Ascending aorta (tissue), 2 donors: ENCODE data around the gene SNAI3. TPM values are rescaled to one million over a fixed set of nuclear protein-coding genes. Genes with fewer than 3 reads are reported as not detected.

Source experiments
- DNase-seq, 2 donors: peaks; one replicate each; pipeline ENCODE4 v3.0.0-alpha.2; 2019; ENCODE audit warnings: low spot score in 2 of 2
- H3K27ac ChIP-seq, 2 donors: fragments of 200-600 bp; sonication (generic); one replicate each; pipeline ENCODE4 v1.5.1; 2016 to 2017; ENCODE audit warnings: mild to moderate bottlenecking in 1 of 2
- H3K27me3 ChIP-seq: fragments of 200-600 bp; sonication (generic); one replicate; pipeline ENCODE4 v1.5.1; 2017
- H3K36me3 ChIP-seq, 2 donors: fragments of 200-600 bp; sonication (generic); one replicate each; pipeline ENCODE4 v1.5.1; 2016
- H3K4me1 ChIP-seq, 2 donors: fragments of 200-600 bp; sonication (generic); one replicate each; pipeline ENCODE4 v1.5.1; 2016 to 2017; ENCODE audit warnings: mild to moderate bottlenecking in 1 of 2
- H3K4me3 ChIP-seq, 2 donors: fragments of 200-600 bp; sonication (generic); one replicate each; pipeline ENCODE4 v1.5.1; 2016 to 2017; ENCODE audit warnings: mild to moderate bottlenecking in 1 of 2
- H3K9me3 ChIP-seq, 2 donors: fragments of 200-600 bp; sonication (generic); one replicate each; pipeline ENCODE4 v1.5.1; 2016
- CTCF ChIP-seq, 3 experiments: fragments of 200-600 bp in 2 of 3; fragments of 450-650 bp in 1 of 3; sonication (generic) in 2 of 3; IDR thresholded peaks; one replicate each; pipeline ENCODE4 v1.5.1; 2016 to 2019; ENCODE audit warnings: antibody characterized with exemption in 3 of 3, mild to moderate bottlenecking in 1 of 3, moderate library complexity in 1 of 3
- intact Hi-C: fragments of 100-400 bp; cut with DNase I; formaldehyde crosslinking; loops from one replicate; pipeline ENCODE4 v1.15.1; 2023
- total RNA-seq: library from RNA; depleted of rRNA; stranded (reverse); fragments of >200 nt; gene quantifications from one replicate; pipeline ENCODE4 v1.1.0, GENCODE V29; 2016

Gene SNAI3
- total RNA-seq, 1 donor from 2014 or later: not detected

- Histone ChIP-seq H3K36me3 (peaks cover 85 to 88% of the 10 kb centered on the region in 2 donors), H3K27ac (no peak overlapping the region), H3K27me3 (no peaks in the 10 kb centered on the region), H3K4me1 (no peaks in the 10 kb centered on the region), H3K4me3 (no peak overlapping the region), H3K9me3 (no peaks in the 10 kb centered on the region)
- intact Hi-C loops: no loop called here
- DNase-seq: no peak
- TF ChIP-seq CTCF (IDR thresholded peaks at IDR 0.05): no peak
Observed at GRCh38 chr16:88723911-88724310, 37.6 kb upstream of the SNAI3 start.

- Histone ChIP-seq H3K4me1 (no peaks in the 10 kb centered on the region), H3K9me3 (no peaks in the 10 kb centered on the region), H3K36me3 (peaks cover 89 to 92% of the 10 kb centered on the region in 2 donors), H3K27ac (no peak overlapping the region), H3K4me3 (no peak overlapping the region), H3K27me3 (no peaks in the 10 kb centered on the region)
- no peak for DNase-seq
- intact Hi-C loops: no loop called here
- no peak for TF ChIP-seq CTCF (IDR thresholded peaks at IDR 0.05)
Observed at GRCh38 chr16:88723507-88723887, 37.2 kb upstream of the SNAI3 start.

- TF ChIP-seq CTCF (IDR thresholded peaks at IDR 0.05): no peak
- intact Hi-C loops: no loop called here
- no peaks in the 10 kb centered on the region for H3K27me3 ChIP-seq
- H3K27ac ChIP-seq: no peak overlapping the region
- H3K4me3 ChIP-seq: no peak overlapping the region
- DNase-seq: no peak
- H3K9me3 ChIP-seq: no peaks in the 10 kb centered on the region
- H3K36me3 ChIP-seq: peaks cover 89 to 95% of the 10 kb centered on the region in 2 donors
- no peaks in the 10 kb centered on the region for H3K4me1 ChIP-seq
Observed at GRCh38 chr16:88722784-88723506, 36.6 kb upstream of the SNAI3 start.

- H3K9me3 ChIP-seq: no peaks in the 10 kb centered on the region
- no peak overlapping the region for H3K27ac ChIP-seq
- H3K36me3 ChIP-seq: peaks cover 81 to 99% of the 10 kb centered on the region in 2 donors
- intact Hi-C loops: no loop called here
- no peak overlapping the region for H3K4me3 ChIP-seq
- TF ChIP-seq CTCF (IDR thresholded peaks at IDR 0.05): no peak
- H3K4me1 ChIP-seq: no peaks in the 10 kb centered on the region
- no peaks in the 10 kb centered on the region for H3K27me3 ChIP-seq
- DNase-seq: no peak
Observed at GRCh38 chr16:88721815-88722755, 35.8 kb upstream of the SNAI3 start.

- DNase-seq: no peak
- no peak overlapping the region for H3K27ac ChIP-seq
- no peak overlapping the region for H3K4me3 ChIP-seq
- no peaks in the 10 kb centered on the region for H3K9me3 ChIP-seq
- no peak for TF ChIP-seq CTCF (IDR thresholded peaks at IDR 0.05)
- intact Hi-C loops: no loop called here
- no peaks in the 10 kb centered on the region for H3K4me1 ChIP-seq
- peaks cover 79 to 99% of the 10 kb centered on the region in 2 donors for H3K36me3 ChIP-seq
- no peaks in the 10 kb centered on the region for H3K27me3 ChIP-seq
Observed at GRCh38 chr16:88721236-88721635, 34.9 kb upstream of the SNAI3 start.
